HG02973 (cell line): ENCODE measurements around the gene MBOAT1.

Experiments used
- ATAC-seq: cut with Tn5 transposase; IDR thresholded peaks from one replicate; pipeline ENCODE4 v1.9.1; 2021; ENCODE audit warnings: moderate library complexity; ENCODE audit not compliant: unreplicated experiment

The MBOAT1 gene

DNA sequence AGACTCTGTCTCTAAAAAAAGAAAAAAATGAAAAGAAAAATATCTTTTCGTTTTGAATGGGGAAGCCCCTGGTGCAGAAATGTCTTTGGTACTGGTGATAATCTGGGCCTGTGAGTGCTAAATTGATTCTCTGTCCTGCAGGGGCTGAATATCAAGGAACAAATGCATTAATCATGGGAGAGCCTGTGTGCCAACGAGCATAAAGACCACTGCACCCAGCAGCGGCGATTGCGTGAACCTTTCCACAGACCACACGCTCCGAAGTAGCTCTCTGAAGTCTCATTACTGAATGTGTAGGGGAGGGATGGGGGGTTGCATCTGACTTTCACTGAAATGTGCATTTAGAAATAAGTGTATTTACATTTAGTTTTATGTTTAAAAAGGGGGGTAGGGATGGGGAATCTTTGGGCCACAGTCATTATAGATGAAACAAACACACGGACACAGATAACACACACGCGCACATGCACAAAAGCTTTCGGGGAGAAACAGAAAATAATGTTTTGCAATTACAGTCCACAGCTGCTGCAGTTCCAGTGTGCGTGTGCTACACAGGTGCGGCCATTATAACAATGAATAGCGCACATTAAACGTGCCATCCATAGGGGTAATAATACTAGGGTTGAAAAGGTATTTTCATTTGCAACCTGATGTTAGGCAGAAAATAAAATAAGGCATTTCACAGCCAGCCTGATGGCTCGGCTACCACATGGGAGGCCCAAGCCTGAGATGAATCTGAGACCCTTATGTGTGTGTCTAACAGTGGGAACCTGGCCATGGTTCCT, 154.0 kb downstream of the MBOAT1 start:
- ATAC-seq, result no peak

DNA sequence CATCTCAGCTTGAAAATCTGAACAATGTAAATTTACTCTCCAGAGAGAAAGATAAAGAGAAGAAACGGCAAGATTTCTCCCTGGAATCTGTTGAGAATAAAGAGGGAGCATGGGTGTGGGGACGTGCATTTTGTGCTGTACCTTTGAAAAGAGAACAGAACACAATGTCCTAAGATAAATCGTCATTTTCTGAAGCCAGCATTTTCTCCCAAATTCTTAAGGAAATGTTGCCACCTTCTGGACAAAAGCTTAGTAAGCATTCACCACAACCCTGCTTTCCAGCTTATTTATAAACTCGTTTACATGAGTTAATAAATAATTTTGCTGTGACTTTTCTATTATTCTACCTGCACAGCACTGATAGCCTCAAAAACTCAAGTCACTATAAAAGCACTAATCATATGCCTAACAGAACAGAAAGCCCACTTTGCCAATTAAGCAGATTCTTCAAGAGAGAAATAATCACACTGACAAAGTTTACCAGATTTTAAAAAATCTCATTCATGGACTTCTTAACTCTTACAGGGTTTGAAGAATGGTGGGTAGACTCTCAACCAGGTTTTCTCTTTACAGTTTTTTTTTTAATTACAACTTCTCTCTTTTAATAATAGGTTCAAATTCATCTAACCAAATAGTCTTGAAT, 155.8 kb downstream of the MBOAT1 start:
- peak; percentile 73 for ATAC-seq

DNA sequence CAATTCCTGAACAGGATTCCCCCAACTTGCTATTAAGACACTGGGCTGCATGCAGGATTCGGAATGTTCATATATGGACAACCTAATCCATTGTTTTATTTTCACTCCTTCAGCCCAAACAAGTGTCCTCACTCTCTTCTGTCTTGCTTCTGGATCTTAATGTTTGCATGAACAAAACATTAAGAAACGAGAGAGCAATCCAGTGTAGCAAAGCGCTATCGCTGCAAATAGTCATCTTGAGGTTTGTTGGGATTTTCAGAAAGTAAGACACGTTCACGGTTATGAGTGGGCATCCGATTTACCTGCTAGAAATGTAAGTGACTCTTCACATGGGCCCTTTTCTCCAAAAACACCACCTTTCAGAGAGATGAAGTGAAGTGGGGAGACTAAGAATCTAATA, 156.4 kb downstream of the MBOAT1 start:
- ATAC-seq, result no peak
